Measurements from ENCODE around the gene TUBGCP3. TPM values are rescaled to one million over a fixed set of nuclear protein-coding genes. Genes with fewer than 3 reads are reported as not detected.

The TUBGCP3 gene
- total RNA-seq, 1 donor from 2014 or later, result 16.3 TPM

DNA sequence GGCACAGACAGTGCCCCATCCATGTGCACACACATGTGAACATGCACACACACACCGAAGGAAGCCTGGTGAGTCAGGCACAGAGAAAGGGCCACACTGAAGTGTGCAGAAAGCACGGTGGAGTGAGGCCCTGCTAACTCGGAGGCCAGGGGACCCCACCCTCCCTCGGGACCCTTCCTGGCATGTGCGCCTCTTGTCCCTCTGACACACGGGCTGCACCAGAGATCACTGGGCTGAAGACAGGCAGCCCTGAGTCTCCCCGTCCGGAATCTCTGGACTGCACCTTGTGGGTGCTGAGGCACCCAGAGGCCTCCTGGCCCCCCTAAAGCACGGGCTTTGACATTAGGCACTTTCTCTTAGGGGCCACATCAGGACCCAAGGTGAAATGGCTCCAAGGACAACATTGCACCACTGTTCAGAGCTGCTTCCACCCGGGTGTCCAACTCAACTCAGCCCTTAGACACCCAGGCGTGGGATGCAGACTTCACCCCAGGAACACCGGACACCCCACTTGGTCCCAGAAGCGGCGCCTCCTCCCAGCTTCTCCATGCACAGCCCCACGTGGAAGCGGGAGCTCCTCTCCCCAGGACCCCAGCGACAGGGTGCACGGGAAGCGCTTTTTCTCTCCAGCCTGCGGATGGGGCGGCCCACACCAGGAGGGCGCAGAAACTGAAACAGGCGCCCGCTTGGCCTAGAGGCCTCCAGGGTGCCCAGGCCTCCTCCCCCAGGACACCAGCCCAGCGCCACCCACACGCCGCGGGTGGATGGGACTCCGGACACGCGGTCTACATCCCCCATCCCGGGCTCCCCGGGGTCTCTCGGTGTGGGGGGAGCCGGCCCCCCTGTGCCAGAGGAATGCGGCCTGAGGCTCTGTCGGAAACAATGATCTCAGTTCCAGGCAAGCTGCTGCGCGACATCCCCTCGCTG, 121.6 kb downstream of the TUBGCP3 start:
- Mint-ChIP-seq H3K36me3 (ENCODE audit: low read depth) (peaks cover 4% of the 10 kb centered on the region), H3K27ac (ENCODE audit: unreplicated experiment) (no peak overlapping the region), H3K9me3 (ENCODE audit: low read depth) (peaks cover 8% of the 10 kb centered on the region), H3K27me3 (ENCODE audit: low read depth) (no peaks in the 10 kb centered on the region), H3K4me1 (ENCODE audit: low read depth) (no peaks in the 10 kb centered on the region), H3K4me3 (ENCODE audit: unreplicated experiment) (no peak overlapping the region)
- TF ChIP-seq, protein P1, sequence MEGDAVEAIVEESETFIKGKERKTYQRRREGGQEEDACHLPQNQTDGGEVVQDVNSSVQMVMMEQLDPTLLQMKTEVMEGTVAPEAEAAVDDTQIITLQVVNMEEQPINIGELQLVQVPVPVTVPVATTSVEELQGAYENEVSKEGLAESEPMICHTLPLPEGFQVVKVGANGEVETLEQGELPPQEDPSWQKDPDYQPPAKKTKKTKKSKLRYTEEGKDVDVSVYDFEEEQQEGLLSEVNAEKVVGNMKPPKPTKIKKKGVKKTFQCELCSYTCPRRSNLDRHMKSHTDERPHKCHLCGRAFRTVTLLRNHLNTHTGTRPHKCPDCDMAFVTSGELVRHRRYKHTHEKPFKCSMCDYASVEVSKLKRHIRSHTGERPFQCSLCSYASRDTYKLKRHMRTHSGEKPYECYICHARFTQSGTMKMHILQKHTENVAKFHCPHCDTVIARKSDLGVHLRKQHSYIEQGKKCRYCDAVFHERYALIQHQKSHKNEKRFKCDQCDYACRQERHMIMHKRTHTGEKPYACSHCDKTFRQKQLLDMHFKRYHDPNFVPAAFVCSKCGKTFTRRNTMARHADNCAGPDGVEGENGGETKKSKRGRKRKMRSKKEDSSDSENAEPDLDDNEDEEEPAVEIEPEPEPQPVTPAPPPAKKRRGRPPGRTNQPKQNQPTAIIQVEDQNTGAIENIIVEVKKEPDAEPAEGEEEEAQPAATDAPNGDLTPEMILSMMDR (IDR thresholded peaks at IDR 0.05), result no peak
- no peak for DNase-seq (ENCODE audit: low spot score)

DNA sequence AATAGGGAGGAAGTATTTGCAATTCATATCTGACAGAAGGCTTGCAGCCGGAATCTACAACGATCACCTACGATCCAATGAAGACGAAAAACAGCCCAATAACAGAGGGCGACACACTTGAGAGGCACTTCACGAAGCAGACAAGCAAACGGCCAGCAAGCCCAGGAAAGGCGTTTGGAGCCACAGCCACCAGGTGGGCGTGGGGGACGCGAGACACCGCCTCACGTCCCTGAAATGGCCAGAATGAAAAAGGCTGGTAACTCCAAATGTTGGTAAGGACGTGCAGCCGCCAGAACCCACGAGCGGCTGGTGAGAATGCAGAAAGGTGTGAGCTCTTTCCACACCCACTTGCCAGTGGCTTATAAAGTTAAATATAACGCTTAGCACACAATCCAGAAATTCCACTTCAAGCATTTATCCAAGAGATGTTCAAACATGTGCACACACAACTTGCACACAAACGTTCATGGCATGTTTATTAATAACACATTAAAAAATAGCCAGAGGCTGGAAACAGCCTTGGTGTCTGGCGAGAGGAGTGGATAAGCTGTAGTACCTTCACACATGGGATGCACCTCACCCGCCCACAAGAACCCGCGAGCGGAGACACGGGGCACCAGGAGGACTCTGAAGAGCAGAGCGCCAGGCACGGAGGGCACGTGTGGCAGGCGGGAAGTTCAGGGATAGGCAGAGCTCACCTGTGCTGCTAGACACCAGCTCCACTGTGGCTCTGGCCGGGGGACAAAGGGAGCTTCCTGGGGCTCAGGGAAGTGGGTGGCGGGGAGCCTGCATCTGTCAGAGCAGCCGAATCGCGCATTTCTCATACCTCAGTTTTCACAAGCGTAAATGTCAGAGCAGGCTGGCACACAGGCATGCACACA, 122.5 kb downstream of the TUBGCP3 start:
- Mint-ChIP-seq H3K36me3 (ENCODE audit: low read depth) (peaks cover 4% of the 10 kb centered on the region), H3K4me1 (ENCODE audit: low read depth) (no peaks in the 10 kb centered on the region), H3K9me3 (ENCODE audit: low read depth) (peaks cover 8% of the 10 kb centered on the region), H3K4me3 (ENCODE audit: unreplicated experiment) (no peak overlapping the region), H3K27me3 (ENCODE audit: low read depth) (no peaks in the 10 kb centered on the region), H3K27ac (ENCODE audit: unreplicated experiment) (no peak overlapping the region)
- DNase-seq (ENCODE audit: low spot score), result no peak
- TF ChIP-seq, protein P1 (IDR thresholded peaks at IDR 0.05), result no peak

DNA sequence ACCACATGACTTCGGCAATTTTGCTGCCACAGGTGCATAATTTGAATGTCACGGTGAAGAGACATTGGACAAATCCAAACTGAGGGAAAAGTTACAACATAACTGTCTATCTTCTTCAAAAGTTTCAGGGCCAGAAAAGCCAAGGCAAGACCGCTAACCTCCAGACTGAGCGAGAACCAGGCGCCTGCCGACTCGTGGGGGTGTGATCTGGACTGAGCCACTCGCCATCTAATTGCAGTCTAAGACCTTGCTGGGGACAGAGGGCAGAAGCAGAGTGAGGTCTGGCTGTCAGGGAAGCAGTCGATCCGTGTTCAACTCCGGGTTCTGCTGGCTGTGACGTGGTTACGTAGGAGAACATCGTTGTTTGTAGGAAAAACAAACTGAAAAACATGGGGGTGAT, 123.2 kb downstream of the TUBGCP3 start:
- no peaks in the 10 kb centered on the region for H3K4me1 Mint-ChIP-seq (ENCODE audit: low read depth)
- no peak overlapping the region for H3K4me3 Mint-ChIP-seq (ENCODE audit: unreplicated experiment)
- no peaks in the 10 kb centered on the region for H3K27me3 Mint-ChIP-seq (ENCODE audit: low read depth)
- TF ChIP-seq, protein P1 (IDR thresholded peaks at IDR 0.05), result no peak
- H3K9me3 Mint-ChIP-seq (ENCODE audit: low read depth), result peaks cover 13% of the 10 kb centered on the region
- no peak for DNase-seq (ENCODE audit: low spot score)
- H3K27ac Mint-ChIP-seq (ENCODE audit: unreplicated experiment), result no peak overlapping the region
- H3K36me3 Mint-ChIP-seq (ENCODE audit: low read depth), result peaks cover 6% of the 10 kb centered on the region

DNA sequence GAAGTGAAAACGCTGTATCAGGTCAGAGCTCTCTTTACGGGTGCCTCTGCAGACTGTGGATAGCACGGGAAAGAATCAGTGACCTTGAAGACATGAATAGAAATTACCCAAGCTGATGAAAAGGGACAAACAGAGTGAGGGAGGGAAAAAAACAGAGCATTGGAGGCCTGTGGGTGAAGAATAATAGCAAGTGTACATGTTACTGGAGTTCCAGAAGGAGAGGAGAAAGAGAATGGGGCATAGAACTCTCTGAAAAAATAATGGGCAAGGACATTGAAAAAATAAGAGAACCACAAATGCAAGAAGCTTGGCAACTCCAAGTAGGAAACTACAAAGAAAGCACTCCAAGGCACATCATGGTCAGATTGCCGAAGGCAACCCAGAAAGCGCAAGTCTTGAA, 125.5 kb downstream of the TUBGCP3 start:
- peaks cover 3% of the 10 kb centered on the region for H3K27me3 Mint-ChIP-seq (ENCODE audit: low read depth)
- no peak overlapping the region for H3K27ac Mint-ChIP-seq (ENCODE audit: unreplicated experiment)
- H3K36me3 Mint-ChIP-seq (ENCODE audit: low read depth), result peaks cover 13% of the 10 kb centered on the region
- no peaks in the 10 kb centered on the region for H3K4me1 Mint-ChIP-seq (ENCODE audit: low read depth)
- no peak for DNase-seq (ENCODE audit: low spot score)
- no peak overlapping the region for H3K4me3 Mint-ChIP-seq (ENCODE audit: unreplicated experiment)
- peaks cover 27% of the 10 kb centered on the region for H3K9me3 Mint-ChIP-seq (ENCODE audit: low read depth)
- TF ChIP-seq, protein P1 (IDR thresholded peaks at IDR 0.05), result no peak

DNA sequence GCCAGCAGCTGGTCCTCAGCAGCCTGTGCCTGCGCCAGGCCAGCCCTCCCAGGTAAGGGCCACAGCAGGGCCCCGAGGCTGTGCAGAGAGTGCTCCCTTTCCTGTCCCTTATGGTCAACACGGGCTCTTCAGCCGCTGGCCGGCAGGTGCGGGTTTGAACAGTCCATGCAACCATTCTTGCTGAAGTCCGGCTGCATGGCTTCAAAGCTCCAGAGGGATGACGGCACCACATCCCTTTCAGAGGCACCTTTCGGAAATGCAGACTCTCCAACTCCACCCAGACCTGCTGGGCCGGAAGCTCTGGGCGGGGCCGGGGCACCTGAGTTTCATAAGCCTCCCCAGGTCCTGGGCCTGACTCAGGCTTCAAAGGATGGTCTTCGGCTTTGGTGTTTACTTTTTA, 130.5 kb downstream of the TUBGCP3 start:
- Mint-ChIP-seq H3K36me3 (ENCODE audit: low read depth) (peaks cover 11% of the 10 kb centered on the region), H3K4me1 (ENCODE audit: low read depth) (no peaks in the 10 kb centered on the region), H3K9me3 (ENCODE audit: low read depth) (peaks cover 24% of the 10 kb centered on the region), H3K27ac (ENCODE audit: unreplicated experiment) (no peak overlapping the region), H3K27me3 (ENCODE audit: low read depth) (peaks cover 3% of the 10 kb centered on the region), H3K4me3 (ENCODE audit: unreplicated experiment) (no peak overlapping the region)
- TF ChIP-seq, protein P1 (IDR thresholded peaks at IDR 0.05), result no peak
- no peak for DNase-seq (ENCODE audit: low spot score)

Measured in chondrocyte (in vitro differentiated cells).